Brain microvascular endothelial cell (primary cell): ENCODE measurements around the gene PMEPA1.

ENCODE experiments used
- DNase-seq: peaks from one replicate; pipeline ENCODE4 v3.0.0-alpha.2; 2020
- H3K27ac ChIP-seq: fragments of 250-450 bp; sonication (Bioruptor Pico); 2 replicates; pipeline ENCODE4 v1.5.1; 2020; ENCODE audit warnings: mild to moderate bottlenecking, moderate library complexity
- H3K27me3 ChIP-seq: fragments of 250-450 bp; sonication (Bioruptor Pico); replicated peaks from 2 replicates; pipeline ENCODE4 v1.5.1; 2020; ENCODE audit warnings: mild to moderate bottlenecking
- H3K36me3 ChIP-seq: fragments of 250-450 bp; sonication (Bioruptor Pico); replicated peaks from 2 replicates; pipeline ENCODE4 v1.5.1; 2020; ENCODE audit warnings: mild to moderate bottlenecking
- H3K4me3 ChIP-seq: 2 replicates; pipeline ENCODE4 v1.5.1; 2011; ENCODE audit warnings: low read depth, mild to moderate bottlenecking, control low read depth, low read length, moderate library complexity
- in situ Hi-C: cut with HindIII; loops from 2 replicates; pipeline ENCODE4 v1.10.0; 2017; ENCODE audit warnings: low sequenced_read_pairs, low pct_ligation_motif_present
- TF ChIP-seq, protein P1 (sequence below): IDR thresholded peaks from 2 replicates; pipeline ENCODE4 v1.5.1; 2011; ENCODE audit warnings: low read depth, mild to moderate bottlenecking, moderate library complexity, low read length, control low read depth, inconsistent platforms; ENCODE audit errors: missing control alignments

Gene PMEPA1

DNA sequence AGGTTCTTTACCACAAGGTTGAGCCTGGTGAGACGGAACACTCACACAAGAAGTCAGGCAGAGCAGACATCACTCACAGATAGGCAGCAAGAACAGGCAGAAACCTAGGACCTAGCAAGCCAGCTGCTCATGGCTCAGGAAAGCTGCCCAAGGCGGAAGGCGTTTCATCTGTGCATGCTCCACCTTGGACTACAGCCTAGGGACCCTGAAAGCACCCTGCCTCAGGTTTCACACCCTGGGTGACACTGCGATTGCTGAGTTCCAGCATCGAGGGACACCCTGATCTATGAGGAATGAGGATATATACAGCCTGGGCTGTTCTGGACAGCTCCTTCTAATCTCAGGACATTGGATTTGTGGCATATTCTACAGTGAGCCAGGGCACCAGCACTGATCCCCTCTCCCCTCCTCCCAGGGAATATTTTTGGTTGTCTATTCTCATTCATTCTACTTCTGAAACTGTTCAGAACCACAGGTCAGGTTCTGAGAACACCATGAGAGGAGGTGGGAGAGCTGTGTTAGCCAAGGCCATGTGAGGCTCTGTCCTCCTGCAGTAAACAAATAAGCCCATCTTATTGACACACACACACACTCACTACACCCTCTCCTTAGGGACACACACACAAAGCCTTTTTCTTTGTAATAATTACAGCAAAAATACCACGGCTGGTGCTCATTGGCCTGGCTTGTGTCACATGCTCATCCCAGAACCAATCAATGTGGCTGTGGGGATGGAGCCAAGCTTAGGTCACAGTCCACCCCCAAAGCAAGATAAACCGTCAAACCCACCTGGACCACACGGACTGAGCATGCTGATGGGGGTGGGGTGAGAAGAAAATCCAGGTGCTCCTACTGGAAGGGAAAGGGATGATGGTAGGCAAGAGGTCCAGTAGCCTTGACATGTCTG lies 26.3 kb upstream of the PMEPA1 start:
- Histone ChIP-seq H3K27me3 (peaks cover 2% of the 10 kb centered on the region), H3K27ac (no peak overlapping the region), H3K4me3 (no peak overlapping the region), H3K36me3 (no peaks in the 10 kb centered on the region)
- in situ Hi-C loops = no loop called here
- TF ChIP-seq, protein P1, sequence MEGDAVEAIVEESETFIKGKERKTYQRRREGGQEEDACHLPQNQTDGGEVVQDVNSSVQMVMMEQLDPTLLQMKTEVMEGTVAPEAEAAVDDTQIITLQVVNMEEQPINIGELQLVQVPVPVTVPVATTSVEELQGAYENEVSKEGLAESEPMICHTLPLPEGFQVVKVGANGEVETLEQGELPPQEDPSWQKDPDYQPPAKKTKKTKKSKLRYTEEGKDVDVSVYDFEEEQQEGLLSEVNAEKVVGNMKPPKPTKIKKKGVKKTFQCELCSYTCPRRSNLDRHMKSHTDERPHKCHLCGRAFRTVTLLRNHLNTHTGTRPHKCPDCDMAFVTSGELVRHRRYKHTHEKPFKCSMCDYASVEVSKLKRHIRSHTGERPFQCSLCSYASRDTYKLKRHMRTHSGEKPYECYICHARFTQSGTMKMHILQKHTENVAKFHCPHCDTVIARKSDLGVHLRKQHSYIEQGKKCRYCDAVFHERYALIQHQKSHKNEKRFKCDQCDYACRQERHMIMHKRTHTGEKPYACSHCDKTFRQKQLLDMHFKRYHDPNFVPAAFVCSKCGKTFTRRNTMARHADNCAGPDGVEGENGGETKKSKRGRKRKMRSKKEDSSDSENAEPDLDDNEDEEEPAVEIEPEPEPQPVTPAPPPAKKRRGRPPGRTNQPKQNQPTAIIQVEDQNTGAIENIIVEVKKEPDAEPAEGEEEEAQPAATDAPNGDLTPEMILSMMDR = no peak
- no peak for DNase-seq

DNA sequence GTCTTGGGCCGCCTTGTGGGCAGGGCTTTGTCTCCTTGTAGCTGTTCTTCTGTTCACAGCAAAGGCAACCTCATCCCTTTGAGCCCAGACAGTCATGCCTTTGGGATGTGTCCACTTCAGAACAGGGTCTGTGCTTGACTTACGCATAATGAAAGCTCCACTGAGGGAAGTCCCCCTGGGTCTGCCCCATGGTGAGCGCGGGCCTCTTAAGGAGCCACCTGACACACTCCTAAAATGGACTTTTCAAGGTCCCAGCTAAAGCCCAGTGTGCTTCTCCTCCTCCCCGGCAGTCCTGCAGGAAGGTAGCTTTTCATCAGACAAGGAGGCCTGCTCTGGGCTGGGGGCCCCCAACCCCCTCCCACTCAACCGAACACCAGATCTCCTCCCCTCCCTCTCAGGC lies 24.9 kb upstream of the PMEPA1 start:
- H3K36me3 ChIP-seq = no peaks in the 10 kb centered on the region
- in situ Hi-C loops = no loop called here
- H3K4me3 ChIP-seq = no peak overlapping the region
- no peak overlapping the region for H3K27ac ChIP-seq
- DNase-seq = no peak
- peaks cover 3% of the 10 kb centered on the region for H3K27me3 ChIP-seq
- TF ChIP-seq, protein P1 = no peak

DNA sequence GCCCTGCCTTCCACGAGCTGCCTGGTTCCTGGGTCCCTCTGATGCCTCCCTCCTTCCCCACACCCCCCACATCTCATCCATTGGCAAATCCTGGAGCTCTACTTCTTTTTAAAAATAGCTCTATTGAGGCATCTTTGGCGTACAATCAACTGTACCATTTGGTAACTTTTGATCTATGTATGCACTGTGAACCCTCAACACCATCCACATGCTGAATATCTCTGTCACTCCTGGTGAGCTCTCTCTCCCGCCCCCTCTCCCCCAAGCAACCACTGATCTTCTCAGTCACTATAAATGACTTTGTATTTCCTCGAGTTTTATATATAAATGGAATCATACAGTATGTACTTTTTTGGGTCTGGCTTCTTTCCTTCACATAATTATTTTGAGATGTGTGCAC lies 22.4 kb upstream of the PMEPA1 start:
- in situ Hi-C loops = no loop called here
- Histone ChIP-seq H3K36me3 (no peaks in the 10 kb centered on the region), H3K27ac (no peak overlapping the region), H3K4me3 (no peak overlapping the region), H3K27me3 (peaks cover 8% of the 10 kb centered on the region)
- TF ChIP-seq, protein P1 = no peak
- no peak for DNase-seq

DNA sequence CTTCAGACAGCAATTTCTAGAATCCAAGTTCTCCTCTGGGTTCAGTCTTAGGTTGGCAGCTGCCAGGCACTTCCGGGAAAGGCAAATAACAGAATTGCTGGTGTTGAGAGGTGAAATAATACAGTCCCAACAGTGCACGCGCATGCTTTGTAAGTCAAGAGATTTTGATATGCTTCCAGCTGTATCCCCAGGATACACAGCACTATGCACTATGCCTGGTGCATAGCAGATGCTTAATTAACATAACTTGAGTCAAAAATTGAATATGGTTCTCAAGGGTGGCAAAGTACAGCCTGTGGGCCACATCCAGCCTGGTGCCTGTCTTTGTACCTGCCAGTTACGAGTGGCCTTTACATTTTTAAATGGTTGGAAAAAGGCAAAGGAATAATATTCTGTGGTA lies 18.9 kb upstream of the PMEPA1 start:
- in situ Hi-C loops = no loop called here
- H3K27me3 ChIP-seq = peaks cover 8% of the 10 kb centered on the region

DNA sequence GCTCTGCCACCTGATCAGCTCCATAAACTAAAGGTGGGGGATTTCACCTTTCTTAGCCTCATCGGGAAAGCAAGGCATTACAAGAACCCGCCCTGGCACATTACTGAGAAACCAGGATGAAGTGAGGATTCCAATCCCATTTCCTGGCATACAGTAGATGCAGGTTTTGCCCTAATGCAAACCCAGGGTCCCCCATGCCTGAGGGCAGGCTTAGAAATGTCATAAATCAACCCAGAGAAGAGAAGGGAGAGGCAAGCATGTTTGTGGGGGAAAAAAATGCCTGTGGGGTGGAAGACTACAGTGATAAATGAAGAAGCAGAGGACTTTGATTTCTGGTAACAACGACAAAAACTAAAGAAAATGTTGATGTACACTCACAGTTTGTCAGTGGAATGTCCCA lies 18.0 kb upstream of the PMEPA1 start:
- peaks cover 13% of the 10 kb centered on the region for H3K27me3 ChIP-seq
- TF ChIP-seq, protein P1 = no peak
- H3K27ac ChIP-seq = no peak overlapping the region
- no peak for DNase-seq
- in situ Hi-C loops = no loop called here
- H3K4me3 ChIP-seq = no peak overlapping the region
- H3K36me3 ChIP-seq = no peaks in the 10 kb centered on the region

More for the DNA sequence above, 18.9 kb upstream of the PMEPA1 start:
- TF ChIP-seq, protein P1 = no peak
- no peaks in the 10 kb centered on the region for H3K36me3 ChIP-seq
- H3K27ac ChIP-seq = no peak overlapping the region
- no peak for DNase-seq
- no peak overlapping the region for H3K4me3 ChIP-seq

DNA sequence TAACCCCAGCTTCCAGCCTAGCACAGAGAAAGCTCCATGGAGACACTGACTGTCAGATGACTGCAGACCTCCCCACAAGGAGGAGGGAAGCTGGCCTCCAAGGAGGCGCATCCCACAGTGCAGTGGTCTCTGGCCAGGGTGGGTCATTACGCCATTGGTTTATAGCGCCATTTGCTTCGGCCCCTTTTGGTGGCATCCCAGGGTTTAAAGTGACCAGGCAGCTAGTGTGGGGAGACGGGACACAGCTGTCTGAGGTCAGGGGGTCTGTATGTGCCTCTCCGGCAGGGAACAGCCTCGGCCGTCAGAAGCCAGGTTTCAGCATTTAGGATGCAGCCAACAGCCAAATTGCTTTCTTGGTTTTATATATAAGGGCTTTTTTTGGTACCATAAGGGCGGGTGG lies 15.8 kb upstream of the PMEPA1 start:
- in situ Hi-C loops = no loop called here
- Histone ChIP-seq H3K27me3 (peaks cover 11% of the 10 kb centered on the region), H3K36me3 (no peaks in the 10 kb centered on the region), H3K4me3 (no peak overlapping the region), H3K27ac (no peak overlapping the region)
- DNase-seq = no peak
- TF ChIP-seq, protein P1 = no peak
